DMS153 treated with DMSO at 0.1 percent for 48 hours (cell line): Measurements from ENCODE around the gene SYNE2.

Experiments
- DNase-seq: peaks from one replicate; lab custom pipeline; 2025; ENCODE audit not compliant: unreplicated experiment; lab: John Stamatoyannopoulos, UW

SYNE2 gene

GRCh38 chr14:63874223-63874622 is 21.4 kb downstream of the SYNE2 start:
- no peak for DNase-seq

- no peak for DNase-seq
Observed at GRCh38 chr14:63875311-63875710, 22.5 kb downstream of the SYNE2 start.

GRCh38 chr14:63877550-63877939 is 24.7 kb downstream of the SYNE2 start:
- no peak for DNase-seq

- DNase-seq, result no peak
Observed at GRCh38 chr14:63878052-63878451, 25.2 kb downstream of the SYNE2 start.

DNA sequence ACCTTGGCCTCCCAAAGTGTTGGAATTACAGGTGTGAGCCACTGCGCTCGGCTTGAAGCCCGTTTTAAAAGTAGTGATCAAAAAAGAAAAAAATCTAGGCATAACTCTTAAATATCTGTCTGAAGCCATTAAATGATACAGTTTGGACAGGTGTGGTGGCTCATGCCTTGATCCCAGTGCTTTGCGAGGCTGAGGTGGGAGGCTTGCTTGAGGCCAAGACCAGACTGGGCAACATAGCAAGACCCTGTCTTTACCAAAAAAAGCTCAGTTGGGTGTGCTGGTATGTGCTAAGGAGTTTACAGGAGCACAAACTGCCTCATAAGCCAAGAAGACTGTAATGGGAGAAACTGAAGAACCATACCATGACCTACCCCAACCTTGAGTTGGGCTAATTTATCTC is 26.0 kb downstream of the SYNE2 start:
- no peak for DNase-seq

DNA sequence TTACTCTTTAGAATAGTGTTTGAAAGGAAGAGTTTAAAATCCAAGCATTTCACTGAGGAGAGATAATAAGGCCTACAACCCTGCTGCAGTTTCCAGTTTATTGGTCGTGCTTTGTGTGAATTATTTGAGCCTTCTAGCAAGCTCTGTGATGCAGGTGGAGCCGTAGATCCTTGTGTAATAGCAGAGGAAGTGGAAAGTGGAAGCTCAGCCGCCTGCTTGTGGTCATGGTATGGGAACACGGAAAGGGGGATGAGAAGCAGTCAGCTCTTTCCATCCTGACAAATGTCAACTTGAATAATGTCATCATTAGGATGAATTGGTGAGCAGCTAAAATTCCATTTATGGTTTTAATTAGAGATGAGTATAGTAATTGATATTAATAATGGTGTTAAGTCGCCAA is 29.1 kb downstream of the SYNE2 start:
- DNase-seq, result no peak

- no peak for DNase-seq
Observed at GRCh38 chr14:63887899-63888298, 35.1 kb downstream of the SYNE2 start.

DNA sequence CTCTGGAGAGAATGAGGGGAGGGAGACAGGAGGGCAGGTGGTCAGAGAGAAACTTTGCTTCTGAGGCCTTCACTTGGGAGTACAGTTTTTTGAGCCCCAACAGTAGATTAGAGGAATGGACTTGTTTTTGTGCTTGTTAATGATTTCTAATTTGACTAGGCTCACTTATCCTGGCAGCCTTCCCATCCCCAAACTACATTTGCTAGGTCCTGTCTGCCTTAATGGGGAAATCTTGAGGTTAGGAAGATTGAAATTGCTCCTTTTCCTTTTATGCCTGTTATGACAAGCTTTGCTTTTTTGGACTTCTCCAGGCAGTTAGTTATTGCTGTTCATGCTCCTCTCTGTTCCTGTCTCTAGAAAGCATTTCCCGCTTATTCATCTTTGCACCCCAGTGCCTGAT is 37.7 kb downstream of the SYNE2 start:
- no peak for DNase-seq

- DNase-seq, result no peak
Observed at GRCh38 chr14:63891148-63891975, 38.6 kb downstream of the SYNE2 start.

GRCh38 chr14:63892265-63892664 is 39.5 kb downstream of the SYNE2 start:
- no peak for DNase-seq

- DNase-seq, result no peak
Observed at GRCh38 chr14:63893701-63894458, 41.1 kb downstream of the SYNE2 start.

GRCh38 chr14:63895510-63895909 is 42.7 kb downstream of the SYNE2 start:
- no peak for DNase-seq

DNA sequence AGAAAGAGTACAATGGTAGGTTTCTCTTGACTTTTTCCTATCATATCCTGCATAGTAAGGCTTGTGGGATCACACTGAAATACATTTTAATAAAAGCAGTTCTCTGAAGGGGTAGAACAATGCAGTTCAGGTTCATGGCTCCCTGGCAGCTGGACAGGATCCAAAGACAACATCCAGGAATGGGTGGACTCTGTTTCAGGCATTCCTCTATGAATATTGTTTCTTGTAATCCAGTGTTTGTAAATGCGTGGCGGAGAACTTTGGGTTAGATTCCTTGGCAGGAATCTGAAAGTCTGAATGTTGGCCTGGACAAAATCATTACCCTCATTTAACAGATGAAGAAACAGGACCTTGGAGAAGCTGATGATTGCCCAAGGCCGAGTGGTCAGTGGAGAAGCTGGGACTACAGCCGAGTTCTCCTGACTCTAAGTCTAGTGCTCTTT is 43.5 kb downstream of the SYNE2 start:
- peak; percentile 37 for DNase-seq

DNA sequence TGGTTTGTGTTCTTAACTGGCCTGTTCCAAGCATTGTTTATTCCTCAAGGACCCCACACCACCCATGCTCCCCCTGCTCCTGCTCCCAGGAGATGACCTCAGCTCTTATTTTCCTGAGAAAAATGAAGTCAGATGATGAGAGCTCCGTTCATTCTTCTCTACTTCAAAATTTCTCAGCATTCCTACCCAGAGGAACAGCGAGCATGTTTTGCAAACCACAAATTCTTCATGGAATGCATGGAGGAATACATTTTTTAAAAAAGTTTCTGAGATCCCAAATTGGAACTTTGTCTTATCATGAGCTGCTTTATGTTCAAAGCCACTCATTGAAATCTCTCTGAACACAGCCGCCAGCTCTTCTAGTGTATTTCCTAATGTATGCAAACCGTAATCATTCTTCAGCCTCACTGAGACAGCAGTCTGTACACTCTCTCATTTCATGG is 44.9 kb downstream of the SYNE2 start:
- no peak for DNase-seq

DNA sequence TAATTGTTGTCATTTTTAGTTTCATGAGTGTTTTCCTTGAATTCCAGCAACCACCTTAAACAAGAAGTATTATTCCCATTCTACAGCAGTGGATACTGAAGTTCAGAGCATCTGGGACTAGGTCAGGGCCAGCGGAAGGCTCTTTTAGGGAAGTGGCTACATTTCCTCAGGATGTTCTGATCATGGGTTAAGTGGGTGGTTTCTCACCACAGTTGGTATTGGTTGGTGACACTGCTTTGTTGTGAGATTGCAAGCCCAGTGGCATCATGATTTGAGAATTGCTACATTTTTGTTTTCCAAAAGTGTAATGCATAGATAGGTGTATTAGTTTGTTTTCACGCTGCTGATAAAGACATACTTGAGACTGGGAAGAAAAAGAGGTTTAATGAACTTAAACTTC is 47.1 kb downstream of the SYNE2 start:
- DNase-seq, result no peak

DNA sequence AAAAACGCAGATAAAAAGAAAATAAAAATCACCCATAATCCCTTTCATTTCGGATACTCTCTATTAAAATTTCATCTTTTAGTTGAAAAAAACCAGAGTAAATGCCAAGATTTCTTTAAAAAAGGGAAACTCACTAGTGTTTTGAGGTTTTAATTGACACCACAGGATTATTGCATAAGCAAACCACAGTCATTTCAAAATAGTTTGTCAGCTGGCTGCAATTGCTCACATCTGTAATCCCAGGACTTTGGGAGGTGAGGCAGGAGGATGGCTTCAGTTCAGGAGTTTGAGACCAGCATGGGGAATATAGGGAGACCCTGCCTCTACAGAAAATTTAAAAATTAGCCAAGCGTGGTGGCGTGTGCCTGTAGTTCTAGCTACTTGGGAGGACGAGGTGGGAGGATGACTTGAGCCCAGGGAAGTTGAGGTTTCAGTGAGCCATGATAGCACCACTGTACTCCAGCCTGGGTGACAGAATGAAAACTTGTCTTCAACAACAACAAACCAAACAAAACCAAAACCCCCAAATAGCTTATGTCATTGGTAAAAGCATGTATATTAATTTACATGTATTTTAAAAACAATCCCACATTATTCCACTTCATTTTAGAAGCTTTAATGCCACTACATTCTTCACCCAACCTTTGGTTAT is 48.8 kb downstream of the SYNE2 start:
- DNase-seq, result no peak

- DNase-seq, result no peak
Observed at GRCh38 chr14:63902375-63902976, 49.7 kb downstream of the SYNE2 start.

DNA sequence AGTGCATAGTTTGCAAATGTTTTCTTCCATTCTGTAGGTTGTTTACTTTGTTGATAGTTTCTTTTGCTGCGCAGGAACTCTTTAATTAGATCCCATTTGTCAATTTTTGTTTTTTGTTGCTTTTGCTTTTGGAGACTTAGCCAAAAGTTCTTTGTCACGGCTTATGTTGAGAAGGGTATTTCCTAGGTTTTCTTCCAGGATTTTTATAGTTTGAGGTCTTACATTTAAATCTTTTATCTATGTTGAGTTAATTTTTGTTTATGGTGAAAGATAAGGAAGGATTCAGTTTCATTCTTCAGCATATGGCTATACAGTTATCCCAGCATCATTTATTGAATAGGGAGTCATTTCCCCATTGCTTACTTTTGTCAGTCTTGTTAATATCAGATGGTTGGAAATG is 51.9 kb downstream of the SYNE2 start:
- no peak for DNase-seq

DNA sequence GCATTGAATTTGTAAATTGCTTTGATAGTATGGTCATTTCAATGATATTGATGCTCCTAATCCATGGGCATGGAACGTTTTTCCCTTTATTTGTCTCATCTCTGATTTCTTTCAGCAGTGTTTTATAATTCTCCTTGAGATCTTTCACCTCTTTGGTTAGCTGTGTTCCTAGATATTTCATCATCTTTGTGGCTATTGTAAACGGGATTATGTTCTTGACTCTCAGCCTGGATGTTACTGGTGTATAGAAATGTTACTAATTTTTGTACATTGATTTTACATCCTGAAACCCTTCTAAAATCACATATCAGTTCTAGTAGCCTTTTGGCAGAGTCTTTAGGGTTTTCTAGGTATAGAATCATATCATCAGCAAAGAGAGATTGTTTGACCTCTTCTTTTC is 52.6 kb downstream of the SYNE2 start:
- no peak for DNase-seq

DNA sequence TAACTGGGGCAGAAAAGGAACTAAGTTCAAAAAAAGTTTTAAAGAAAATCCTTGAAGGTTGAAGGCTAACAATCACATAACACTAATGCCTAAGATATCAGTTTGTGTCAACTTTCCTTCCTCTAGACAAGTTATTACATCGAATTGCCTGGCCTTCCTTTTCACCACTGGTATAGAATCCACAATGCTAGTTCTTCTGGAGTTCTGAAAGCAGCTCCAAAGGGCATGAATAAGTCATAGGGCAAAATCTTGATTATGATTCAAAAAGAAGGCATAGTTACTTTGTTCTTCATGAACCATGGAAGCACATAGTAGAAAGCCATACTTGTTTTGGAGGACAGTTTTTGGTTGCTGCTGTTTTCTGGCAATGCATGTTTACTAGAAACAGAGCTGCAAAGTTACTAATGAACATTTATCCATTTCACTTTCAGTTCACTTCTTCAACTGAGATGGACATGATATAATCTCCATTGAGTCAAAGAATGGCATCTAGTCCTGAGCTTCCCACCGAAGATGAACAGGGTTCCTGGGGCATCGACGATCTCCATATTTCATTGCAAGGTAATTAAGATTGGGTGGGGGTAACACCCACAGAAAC is 56.0 kb downstream of the SYNE2 start:
- DNase-seq, result no peak

- no peak for DNase-seq
Observed at GRCh38 chr14:63909984-63910383, 57.2 kb downstream of the SYNE2 start.
